Cerebellar nuclear complex (tissue), 1 donor: ENCODE measurements around the gene F5.

Experiments
- DNase-seq, 2 experiments: peaks; one replicate each; lab custom pipeline; 2025; lab: John Stamatoyannopoulos, UW

Gene F5

DNA sequence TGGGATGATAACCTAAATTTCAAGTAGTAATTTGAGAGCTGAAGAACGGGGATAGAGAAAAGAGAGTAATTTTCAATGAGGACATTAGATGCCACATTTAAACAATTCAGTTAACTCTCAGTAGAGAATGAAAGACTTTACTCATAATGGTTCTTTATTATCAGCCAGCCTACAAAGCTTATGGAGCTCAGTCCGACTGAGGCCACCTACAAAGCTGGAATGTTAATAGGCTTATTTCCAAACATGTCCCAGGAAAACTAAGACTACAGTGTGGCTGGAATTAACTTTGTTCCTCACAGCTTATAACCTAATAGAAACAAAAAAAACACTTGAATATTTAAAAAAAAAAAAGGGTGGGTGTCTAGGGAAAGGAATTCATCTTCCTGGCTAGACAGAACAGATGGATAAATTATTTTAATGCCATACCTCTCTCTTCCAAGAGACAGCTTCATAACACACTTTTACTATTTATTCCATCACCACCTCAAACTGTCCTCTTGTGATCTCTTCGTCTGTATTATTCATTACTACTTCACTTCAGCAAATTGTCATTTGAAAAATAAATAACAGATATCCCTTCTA lies 110.4 kb downstream of the F5 start:
- no peak for DNase-seq

DNA sequence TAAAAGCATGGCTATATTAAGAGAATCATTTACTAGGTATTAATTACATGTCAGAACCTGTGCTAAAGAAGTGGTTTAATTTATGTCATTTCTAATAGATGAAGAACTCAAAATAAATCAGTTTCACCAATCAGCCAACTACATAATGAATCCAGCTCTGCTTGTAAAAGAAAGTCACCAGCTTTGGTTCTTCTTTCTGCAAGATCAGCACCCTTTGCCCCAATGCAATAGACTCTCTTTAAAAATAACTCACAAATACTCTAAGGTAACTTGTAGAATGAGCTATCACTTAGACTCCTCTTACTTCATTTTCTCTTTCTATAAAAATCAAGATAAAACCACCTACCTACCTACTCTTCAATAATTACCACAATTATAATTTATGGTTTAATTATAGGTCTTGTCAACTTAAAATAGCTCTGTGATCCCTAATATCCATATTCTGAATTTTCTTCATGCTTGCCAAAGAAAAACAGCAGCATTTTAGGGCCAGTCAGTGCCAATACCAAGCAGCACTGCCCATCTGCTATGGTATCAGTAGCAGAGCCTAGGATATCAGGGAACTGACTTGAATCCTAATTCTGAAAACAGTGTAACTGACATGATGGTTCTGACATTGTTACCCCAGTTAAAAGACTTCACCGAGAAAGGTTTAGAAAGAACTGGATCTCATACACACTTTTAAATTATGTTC lies 111.8 kb downstream of the F5 start:
- DNase-seq, result no peak

DNA sequence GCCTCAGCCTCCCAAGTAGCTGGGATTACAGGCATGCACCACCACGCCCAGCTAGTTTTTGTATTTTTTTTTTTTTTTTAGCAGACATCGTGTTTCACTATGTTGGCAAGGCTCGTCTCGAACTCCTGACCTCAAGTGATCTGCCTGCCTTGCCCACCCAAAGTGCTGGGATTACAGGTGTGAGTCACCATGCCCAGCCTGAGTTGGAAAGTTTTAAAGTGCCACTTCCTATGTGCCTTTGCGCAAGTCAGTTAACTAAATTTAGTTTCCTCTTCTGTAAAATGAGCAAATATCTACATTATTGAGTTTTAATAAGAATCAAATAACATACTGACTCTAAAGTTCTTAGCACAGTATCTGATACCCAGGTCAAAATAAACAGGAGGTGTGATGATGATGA lies 112.9 kb downstream of the F5 start:
- DNase-seq, result no peak

DNA sequence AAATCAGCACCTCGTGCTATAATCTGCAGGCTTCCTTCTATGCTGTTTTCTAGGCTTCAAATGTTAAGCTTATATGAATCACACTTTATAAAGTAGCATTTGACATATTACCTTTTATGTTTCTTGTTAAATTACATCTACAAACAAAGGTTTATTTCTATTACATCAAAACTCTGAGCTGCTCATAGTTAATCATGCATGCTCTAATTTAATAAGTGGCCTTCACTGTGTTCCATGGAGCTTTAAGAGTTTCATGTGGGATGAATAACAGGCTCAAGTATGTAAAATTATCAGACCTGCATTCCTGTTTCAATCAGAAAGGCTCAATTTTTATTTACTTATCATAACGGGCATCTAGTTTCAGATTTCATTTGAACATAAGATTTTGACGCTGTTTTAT lies 113.5 kb downstream of the F5 start:
- no peak for DNase-seq

DNA sequence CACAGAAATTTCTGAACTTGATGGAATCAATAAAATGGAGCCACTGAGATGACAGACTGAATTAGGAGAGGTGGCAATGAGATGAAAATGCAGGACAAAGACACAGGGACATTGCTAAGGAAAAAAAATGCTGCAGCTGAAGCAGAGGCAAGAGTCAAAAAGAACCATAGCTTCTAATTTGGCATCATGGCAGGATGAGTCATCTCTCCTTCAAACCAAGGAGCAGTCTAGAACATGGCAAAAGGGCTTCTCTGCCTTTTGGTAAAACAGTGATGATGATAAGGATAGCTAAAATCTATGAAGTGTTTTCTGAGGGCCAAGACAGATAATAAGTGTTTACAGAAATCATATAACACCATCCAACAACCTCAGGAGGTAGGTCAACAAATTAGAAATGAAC lies 117.3 kb downstream of the F5 start:
- DNase-seq, result no peak

DNA sequence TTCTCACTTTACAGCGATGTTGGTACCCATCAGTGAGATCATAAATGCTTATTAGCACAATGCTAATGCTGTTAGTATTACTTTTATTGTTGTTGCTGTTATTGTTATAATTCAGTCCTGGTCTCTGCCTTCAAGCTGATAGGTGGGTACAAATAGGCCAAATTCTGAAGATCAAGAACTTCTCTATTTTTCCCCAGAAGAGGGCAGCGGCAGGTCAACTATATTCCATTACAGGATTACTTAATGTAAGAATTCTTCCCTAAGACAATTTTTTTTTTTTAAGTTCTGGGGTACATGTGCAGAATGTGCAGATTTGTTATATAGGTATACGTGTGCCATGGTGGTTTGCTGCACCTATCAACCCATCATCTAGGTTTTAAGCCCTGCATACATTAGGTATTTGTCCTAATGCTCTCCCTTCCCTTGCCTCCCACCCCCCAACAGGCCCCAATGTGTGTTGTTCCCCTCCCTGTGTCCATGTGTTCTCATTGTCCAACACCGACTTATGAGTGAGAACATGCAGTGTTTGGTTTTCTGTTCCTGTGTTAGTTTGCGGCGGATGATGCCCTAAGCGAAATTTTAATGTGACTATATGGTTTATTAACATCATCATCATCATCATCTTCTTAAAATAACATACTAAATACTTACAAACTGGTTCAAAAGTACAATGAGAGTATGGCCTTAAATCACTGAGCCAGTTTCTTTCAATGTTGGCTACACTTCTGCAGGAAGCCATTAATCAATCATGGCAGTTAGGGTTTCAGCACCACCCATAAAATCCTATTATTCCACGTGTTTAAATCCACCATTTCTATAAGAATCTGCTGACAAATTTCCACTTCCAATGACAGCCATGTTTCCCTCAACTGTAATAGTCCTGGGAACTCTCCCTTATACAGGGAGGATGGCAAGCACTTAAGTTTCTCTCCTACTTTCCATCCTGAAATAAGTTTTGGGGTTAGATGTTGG lies 119.7 kb downstream of the F5 start:
- DNase-seq, result no peak

DNA sequence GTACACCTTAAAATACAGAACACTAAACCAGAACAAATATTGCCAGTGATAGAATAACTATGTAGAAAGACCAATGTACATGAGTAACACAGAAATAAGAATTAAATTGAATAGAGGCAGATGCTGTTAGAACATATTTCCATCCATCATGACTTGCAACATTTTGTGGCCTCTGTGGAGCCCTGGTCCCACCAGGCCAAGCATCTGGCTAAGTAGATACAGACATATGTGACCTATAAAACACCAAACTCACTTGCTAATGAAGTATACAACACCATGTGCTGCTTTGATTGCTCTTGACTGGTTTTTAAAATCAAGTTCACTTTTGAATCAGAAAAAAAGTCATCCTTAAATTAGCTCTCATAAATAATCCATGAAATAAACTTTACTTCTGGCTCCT lies 121.0 kb downstream of the F5 start:
- no peak for DNase-seq
